ENCODE results near the gene LAD1.

DNA sequence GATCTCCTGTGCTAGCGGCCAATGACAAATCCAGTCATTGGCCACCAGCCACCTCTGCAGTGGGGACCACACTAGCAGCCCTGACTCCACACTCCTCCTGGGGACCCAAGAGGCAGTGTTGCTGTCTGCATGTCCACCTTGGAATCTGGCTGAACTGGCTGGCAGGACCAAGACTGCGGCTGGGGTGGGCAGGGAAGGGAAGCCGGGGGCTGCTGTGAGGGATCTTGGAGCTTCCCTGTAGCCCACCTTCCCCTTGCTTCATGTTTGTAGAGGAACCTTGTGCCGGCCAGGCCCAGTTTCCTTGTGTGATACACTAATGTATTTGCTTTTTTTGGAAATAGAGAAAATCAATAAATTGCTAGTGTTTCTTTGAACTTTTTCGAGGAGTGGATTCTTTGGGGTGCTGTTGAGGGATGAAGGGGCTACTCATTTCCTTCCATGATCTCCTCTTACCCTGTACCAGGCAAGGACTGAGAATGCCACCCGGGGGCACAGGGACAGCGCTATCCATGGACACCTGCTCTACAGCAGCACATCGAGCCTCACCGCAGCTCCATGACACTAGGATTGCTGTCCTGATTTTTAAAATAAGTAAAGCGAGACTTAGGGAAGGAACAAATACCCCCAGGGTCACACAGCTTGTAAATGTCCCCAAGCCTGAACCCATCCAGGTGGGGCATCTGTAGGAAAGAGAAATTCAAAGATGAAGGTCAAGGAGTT lies 66.3 kb downstream of the LAD1 start:
- TF ChIP-seq RAD21 (IDR thresholded peaks at IDR 0.05; ENCODE audit: low read length) (no peak), POLR2A (IDR thresholded peaks at IDR 0.05; ENCODE audit: low read depth, low read length) (no peak), MAFK (IDR thresholded peaks at IDR 0.05; ENCODE audit: low read depth, low read length) (no peak), BHLHE40 (IDR thresholded peaks at IDR 0.05; ENCODE audit: low read depth, low read length) (no peak), USF2 (IDR thresholded peaks at IDR 0.05; ENCODE audit: low read depth, low read length) (no peak), RCOR1 (IDR thresholded peaks at IDR 0.05; ENCODE audit: insufficient replicate concordance, low read length) (no peak), SMC3 (IDR thresholded peaks at IDR 0.05; ENCODE audit: low read depth, low read length) (no peak), MXI1 (IDR thresholded peaks at IDR 0.05; ENCODE audit: borderline replicate concordance, low read depth, low read length) (no peak), FOS (IDR thresholded peaks at IDR 0.05; ENCODE audit: low read depth, low read length) (no peak), RFX5 (IDR thresholded peaks at IDR 0.05; ENCODE audit: low read depth, low read length) (no peak), CEBPB (IDR thresholded peaks at IDR 0.05; ENCODE audit: low read depth, low read length) (no peak), MAZ (IDR thresholded peaks at IDR 0.05; ENCODE audit: borderline replicate concordance, low read depth, low read length) (no peak)
- TF ChIP-seq, protein P1, sequence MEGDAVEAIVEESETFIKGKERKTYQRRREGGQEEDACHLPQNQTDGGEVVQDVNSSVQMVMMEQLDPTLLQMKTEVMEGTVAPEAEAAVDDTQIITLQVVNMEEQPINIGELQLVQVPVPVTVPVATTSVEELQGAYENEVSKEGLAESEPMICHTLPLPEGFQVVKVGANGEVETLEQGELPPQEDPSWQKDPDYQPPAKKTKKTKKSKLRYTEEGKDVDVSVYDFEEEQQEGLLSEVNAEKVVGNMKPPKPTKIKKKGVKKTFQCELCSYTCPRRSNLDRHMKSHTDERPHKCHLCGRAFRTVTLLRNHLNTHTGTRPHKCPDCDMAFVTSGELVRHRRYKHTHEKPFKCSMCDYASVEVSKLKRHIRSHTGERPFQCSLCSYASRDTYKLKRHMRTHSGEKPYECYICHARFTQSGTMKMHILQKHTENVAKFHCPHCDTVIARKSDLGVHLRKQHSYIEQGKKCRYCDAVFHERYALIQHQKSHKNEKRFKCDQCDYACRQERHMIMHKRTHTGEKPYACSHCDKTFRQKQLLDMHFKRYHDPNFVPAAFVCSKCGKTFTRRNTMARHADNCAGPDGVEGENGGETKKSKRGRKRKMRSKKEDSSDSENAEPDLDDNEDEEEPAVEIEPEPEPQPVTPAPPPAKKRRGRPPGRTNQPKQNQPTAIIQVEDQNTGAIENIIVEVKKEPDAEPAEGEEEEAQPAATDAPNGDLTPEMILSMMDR (conservative IDR thresholded peaks at IDR 0.05; ENCODE audit: low read depth, low read length) = no peak
